ENCODE results near the gene ZNF837.

DNA sequence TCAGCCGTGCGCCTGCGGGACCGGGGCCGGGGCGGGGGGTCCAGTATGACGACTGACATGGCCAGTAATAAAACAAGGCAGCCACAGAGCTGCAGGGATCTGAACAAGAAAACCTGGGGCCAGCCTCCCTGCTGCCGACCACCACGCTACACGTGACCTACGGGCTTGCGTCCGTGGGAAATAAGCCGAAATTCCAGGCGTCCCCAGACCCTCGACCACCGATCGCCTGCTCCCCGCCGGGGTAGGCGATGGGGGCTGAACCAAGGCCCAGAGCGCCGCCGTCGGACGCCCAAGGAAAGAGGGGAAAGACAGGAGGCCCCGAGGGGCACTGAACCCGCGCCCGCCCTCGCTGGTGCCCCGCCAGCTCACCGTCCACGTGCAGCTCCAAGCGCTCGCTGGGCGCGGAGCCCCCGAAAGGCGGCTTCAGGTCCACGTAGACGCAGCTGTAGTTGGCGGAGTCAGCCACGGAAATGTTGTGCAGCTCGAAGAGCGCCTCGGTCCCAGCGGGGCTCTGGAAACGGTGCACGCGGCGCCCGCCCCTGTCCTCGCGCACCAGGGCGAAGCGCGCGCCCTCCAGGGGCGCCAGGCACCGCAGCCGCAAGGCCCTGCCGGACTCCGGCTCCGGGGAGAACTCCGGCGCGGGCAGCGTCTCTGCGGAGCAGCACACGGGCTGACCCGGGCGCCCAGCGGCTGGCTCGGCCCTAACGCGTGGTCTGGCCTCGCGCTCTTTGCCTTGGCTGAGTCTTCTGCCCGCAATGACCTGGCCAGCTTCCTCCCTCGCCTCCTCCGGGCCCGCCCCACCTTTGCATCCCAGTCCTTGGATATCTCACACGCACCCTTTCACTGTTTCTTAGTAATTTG is 30.6 kb downstream of the ZNF837 start:
- TF ChIP-seq, protein P1, sequence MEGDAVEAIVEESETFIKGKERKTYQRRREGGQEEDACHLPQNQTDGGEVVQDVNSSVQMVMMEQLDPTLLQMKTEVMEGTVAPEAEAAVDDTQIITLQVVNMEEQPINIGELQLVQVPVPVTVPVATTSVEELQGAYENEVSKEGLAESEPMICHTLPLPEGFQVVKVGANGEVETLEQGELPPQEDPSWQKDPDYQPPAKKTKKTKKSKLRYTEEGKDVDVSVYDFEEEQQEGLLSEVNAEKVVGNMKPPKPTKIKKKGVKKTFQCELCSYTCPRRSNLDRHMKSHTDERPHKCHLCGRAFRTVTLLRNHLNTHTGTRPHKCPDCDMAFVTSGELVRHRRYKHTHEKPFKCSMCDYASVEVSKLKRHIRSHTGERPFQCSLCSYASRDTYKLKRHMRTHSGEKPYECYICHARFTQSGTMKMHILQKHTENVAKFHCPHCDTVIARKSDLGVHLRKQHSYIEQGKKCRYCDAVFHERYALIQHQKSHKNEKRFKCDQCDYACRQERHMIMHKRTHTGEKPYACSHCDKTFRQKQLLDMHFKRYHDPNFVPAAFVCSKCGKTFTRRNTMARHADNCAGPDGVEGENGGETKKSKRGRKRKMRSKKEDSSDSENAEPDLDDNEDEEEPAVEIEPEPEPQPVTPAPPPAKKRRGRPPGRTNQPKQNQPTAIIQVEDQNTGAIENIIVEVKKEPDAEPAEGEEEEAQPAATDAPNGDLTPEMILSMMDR (IDR thresholded peaks at IDR 0.05; ENCODE audit: low read depth, low read length): no peak
- TF ChIP-seq EZH2phosphoT487 (IDR thresholded peaks at IDR 0.05; ENCODE audit: low read depth): no peak
